GM19438 (cell line): ENCODE data around the gene TBCD.

Experiments
- ATAC-seq: cut with Tn5 transposase; IDR thresholded peaks from one replicate; pipeline ENCODE4 v1.9.1; 2021; ENCODE audit warnings: low read depth; ENCODE audit not compliant: unreplicated experiment

Gene TBCD

GRCh38 chr17:82751571-82752370 lies at the start of gene TBCD:
TSS of gene TBCD (plus strand) at chr17:82752065. CDS start at chr17:82752194, 129 bp downstream.
- peak; percentile 68 for ATAC-seq

GRCh38 chr17:82702231-82702927 lies 49.5 kb upstream of the TBCD start:
- no peak for ATAC-seq

- ATAC-seq: no peak
Measured at GRCh38 chr17:82703036-82703745, 48.7 kb upstream of the TBCD start.

- no peak for ATAC-seq
Measured at GRCh38 chr17:82703935-82704865, 47.7 kb upstream of the TBCD start.

- no peak for ATAC-seq
Measured at GRCh38 chr17:82704886-82705285, 47.0 kb upstream of the TBCD start.

GRCh38 chr17:82705756-82706155 lies 46.1 kb upstream of the TBCD start:
- no peak for ATAC-seq

- no peak for ATAC-seq
Measured at GRCh38 chr17:82709024-82709675, 42.7 kb upstream of the TBCD start.

- no peak for ATAC-seq
Measured at GRCh38 chr17:82709676-82710498, 42.0 kb upstream of the TBCD start.

GRCh38 chr17:82710499-82711232 lies 41.2 kb upstream of the TBCD start:
- no peak for ATAC-seq

GRCh38 chr17:82713071-82713723 lies 38.7 kb upstream of the TBCD start:
- no peak for ATAC-seq

GRCh38 chr17:82716203-82717010 lies 35.5 kb upstream of the TBCD start, which contains the start of gene FN3KRP:
TSS of gene FN3KRP (plus strand) at chr17:82716706. CDS start at chr17:82716756, 50 bp downstream.
- ATAC-seq: peak; percentile 61

- no peak for ATAC-seq
Measured at GRCh38 chr17:82718986-82719685, 32.7 kb upstream of the TBCD start.

GRCh38 chr17:82720204-82720603 lies 31.7 kb upstream of the TBCD start:
- ATAC-seq: no peak

GRCh38 chr17:82722341-82723013 lies 29.4 kb upstream of the TBCD start:
- ATAC-seq: no peak

- no peak for ATAC-seq
Measured at GRCh38 chr17:82723169-82723807, 28.6 kb upstream of the TBCD start.
